22Rv1 (cell line): Measurements from ENCODE around the gene NOS1AP.

Source experiments
- ZFX ChIP-seq: fragments of 450-650 bp; IDR thresholded peaks from 2 replicates; pipeline ENCODE4 v1.6.1; 2017; ENCODE audit warnings: antibody characterized with exemption, borderline replicate concordance
- TF ChIP-seq, protein P1 (sequence below): fragments of 450-650 bp; IDR thresholded peaks from 2 replicates; pipeline ENCODE4 v1.5.1; 2017; ENCODE audit warnings: mild to moderate bottlenecking

DNA sequence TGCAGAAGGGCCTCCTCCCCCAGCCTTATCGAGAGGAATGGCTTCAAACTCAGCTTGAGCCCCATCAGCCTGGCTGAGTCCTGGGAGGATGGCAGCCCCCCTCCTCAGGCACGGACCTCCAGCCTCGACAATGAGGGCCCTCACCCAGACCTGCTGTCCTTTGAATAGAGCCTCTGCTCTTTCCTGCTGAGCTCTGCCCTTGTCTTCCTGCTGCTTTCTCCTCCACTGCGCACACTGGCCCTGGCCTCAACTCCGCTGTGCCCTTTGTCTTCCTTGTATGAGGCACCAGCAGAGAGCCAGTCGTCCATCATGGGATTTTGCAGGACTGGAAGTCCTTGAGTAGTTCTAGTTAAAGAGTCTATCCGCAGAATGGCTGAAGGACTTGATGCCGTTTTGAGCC is 314.0 kb downstream of the NOS1AP start:
- TF ChIP-seq, protein P1, sequence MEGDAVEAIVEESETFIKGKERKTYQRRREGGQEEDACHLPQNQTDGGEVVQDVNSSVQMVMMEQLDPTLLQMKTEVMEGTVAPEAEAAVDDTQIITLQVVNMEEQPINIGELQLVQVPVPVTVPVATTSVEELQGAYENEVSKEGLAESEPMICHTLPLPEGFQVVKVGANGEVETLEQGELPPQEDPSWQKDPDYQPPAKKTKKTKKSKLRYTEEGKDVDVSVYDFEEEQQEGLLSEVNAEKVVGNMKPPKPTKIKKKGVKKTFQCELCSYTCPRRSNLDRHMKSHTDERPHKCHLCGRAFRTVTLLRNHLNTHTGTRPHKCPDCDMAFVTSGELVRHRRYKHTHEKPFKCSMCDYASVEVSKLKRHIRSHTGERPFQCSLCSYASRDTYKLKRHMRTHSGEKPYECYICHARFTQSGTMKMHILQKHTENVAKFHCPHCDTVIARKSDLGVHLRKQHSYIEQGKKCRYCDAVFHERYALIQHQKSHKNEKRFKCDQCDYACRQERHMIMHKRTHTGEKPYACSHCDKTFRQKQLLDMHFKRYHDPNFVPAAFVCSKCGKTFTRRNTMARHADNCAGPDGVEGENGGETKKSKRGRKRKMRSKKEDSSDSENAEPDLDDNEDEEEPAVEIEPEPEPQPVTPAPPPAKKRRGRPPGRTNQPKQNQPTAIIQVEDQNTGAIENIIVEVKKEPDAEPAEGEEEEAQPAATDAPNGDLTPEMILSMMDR, result no peak
- no peak for TF ChIP-seq ZFX
